Duodenal mucosa (tissue), 2 donors: Measurements from ENCODE around the gene POLR3F.
"Not testable (repeated sequence)": the region's sequence is repeated elsewhere in the genome, so short reads cannot be mapped to it uniquely, and the experiment has no call there.

Experiments
- H3K27ac ChIP-seq: one replicate; pipeline ENCODE4 v1.7.0; 2013; ENCODE audit warnings: low read depth, low read length
- H3K27me3 ChIP-seq, 2 donors: one replicate each; pipeline ENCODE4 v1.7.0; 2013; ENCODE audit warnings: low read length in 2 of 2, control low read depth in 1 of 2; ENCODE audit not compliant: insufficient read depth in 2 of 2, control insufficient read depth in 1 of 2
- H3K36me3 ChIP-seq, 2 donors: one replicate each; pipeline ENCODE4 v1.7.0; 2013; ENCODE audit warnings: low read length in 2 of 2, control low read depth in 1 of 2; ENCODE audit not compliant: insufficient read depth in 2 of 2, control insufficient read depth in 1 of 2
- H3K4me1 ChIP-seq, 2 donors: one replicate each; pipeline ENCODE4 v1.7.0; 2013; ENCODE audit warnings: low read length in 2 of 2, control low read depth in 1 of 2; ENCODE audit not compliant: insufficient read depth in 2 of 2, control insufficient read depth in 1 of 2
- H3K4me3 ChIP-seq, 2 donors: one replicate each; pipeline ENCODE4 v1.7.0; 2013; ENCODE audit warnings: low read length in 2 of 2, low read depth in 1 of 2
- H3K9ac ChIP-seq, 2 donors: one replicate each; pipeline ENCODE4 v1.7.0; 2013; ENCODE audit warnings: low read length in 2 of 2, low read depth in 1 of 2
- H3K9me3 ChIP-seq, 2 donors: one replicate each; pipeline ENCODE4 v1.7.0; 2013; ENCODE audit warnings: low read length in 2 of 2, control low read depth in 1 of 2; ENCODE audit not compliant: control insufficient read depth in 1 of 2

Gene POLR3F

GRCh38 chr20:18526761-18527160, 59.6 kb downstream of the POLR3F start:
- not testable (repeated sequence) for H3K4me3 ChIP-seq, H3K27ac ChIP-seq, H3K9ac ChIP-seq, H3K27me3 ChIP-seq, H3K4me1 ChIP-seq, H3K9me3 ChIP-seq
- peaks cover 55 to 81% of the 10 kb centered on the region in 2 donors for H3K36me3 ChIP-seq

DNA sequence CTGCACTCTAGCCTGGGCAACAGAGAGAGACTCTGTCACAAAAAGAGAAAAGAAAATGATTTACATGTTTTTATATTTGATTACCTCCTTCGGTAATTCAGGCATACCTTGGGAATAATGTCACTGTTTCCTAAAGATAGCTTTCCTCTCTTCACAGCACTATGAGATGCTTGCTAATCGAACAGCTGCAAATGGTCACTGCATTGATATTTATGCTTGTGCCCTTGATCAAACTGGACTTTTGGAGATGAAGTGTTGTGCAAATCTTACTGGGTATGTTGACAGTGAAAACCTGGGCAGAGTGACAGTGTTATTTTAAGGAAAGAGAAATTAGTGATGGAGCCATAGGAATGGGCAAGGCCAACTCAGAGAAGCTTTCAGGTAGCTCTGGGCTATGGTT, 60.1 kb downstream of the POLR3F start:
- Histone ChIP-seq H3K36me3 (peaks cover 55 to 81% of the 10 kb centered on the region in 2 donors), H3K4me1 (no peaks in the 10 kb centered on the region), H3K27ac (no peak overlapping the region), H3K9ac (no peak overlapping the region), H3K9me3 (no peaks in the 10 kb centered on the region), H3K27me3 (no peaks in the 10 kb centered on the region), H3K4me3 (no peak overlapping the region)

DNA sequence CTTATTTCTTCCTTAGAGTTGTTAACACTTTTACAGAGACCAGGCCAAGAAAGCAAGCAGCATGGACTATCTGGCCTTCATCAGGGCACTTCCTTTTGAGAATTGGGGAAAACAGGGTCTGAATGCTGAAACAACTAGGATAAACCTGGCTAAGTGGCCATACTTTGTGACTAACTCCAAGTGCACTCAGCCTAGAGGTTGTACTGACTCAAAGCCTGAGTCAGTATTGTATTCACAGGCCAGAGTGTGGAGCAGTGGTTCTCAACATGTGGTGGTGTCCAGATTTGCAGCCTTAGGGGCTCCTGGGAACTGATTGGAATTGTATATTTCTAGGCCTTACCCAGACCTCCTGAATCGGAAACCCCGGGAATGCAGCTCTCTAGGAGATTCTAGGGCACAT, 60.6 kb downstream of the POLR3F start:
- H3K36me3 ChIP-seq, result peaks cover 60 to 86% of the 10 kb centered on the region in 2 donors
- H3K27ac ChIP-seq, result no peak overlapping the region
- no peaks in the 10 kb centered on the region for H3K27me3 ChIP-seq
- no peaks in the 10 kb centered on the region for H3K9me3 ChIP-seq
- no peak overlapping the region for H3K4me3 ChIP-seq
- no peaks in the 10 kb centered on the region for H3K4me1 ChIP-seq
- H3K9ac ChIP-seq, result no peak overlapping the region

DNA sequence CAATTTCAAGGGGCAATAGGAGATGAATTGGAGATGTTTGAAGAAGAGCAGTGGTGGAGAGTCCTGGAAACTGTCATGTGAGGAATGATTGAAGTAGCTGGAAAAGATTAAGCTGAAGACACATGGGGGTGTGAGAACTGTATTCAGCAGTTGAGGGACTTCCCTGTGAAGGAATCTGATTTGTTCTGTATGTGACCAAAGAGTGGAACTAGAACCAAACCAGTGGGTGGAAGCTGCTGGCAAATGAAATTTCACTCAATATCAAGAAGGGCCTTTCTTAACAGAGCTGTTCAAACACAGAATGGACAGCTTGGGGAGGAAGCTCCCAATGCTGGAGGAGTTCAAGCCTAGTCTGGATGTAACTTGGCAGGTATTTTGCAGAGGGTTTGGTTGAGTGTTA, 61.9 kb downstream of the POLR3F start:
- H3K27ac ChIP-seq, result no peak overlapping the region
- no peaks in the 10 kb centered on the region for H3K9me3 ChIP-seq
- no peak overlapping the region for H3K4me3 ChIP-seq
- no peaks in the 10 kb centered on the region for H3K4me1 ChIP-seq
- H3K36me3 ChIP-seq, result peaks cover 65 to 96% of the 10 kb centered on the region in 2 donors
- H3K9ac ChIP-seq, result no peak overlapping the region
- H3K27me3 ChIP-seq, result no peaks in the 10 kb centered on the region

DNA sequence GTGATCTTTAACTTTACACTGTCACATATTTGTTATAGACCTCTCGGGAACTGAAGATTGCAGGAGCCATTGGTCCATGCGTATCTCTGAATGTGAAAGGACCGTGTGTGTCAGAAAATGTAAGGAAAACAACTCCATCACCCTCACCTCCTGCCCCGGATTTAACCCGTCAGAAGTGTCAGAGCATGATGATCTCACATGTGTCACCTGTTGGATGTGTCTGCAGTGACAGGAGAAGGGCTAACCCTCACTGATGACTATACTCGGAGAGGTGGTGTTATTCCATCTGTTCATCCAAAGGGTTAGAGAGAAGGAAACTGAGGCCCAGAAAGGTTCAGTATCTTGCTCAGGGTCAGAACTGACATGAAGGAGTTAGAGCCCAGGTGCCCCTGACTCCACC, 65.4 kb downstream of the POLR3F start:
- Histone ChIP-seq H3K27ac (no peak overlapping the region), H3K27me3 (no peaks in the 10 kb centered on the region), H3K9me3 (no peaks in the 10 kb centered on the region), H3K4me1 (no peaks in the 10 kb centered on the region), H3K36me3 (peaks cover 58 to 83% of the 10 kb centered on the region in 2 donors), H3K9ac (no peak overlapping the region), H3K4me3 (no peak overlapping the region)

DNA sequence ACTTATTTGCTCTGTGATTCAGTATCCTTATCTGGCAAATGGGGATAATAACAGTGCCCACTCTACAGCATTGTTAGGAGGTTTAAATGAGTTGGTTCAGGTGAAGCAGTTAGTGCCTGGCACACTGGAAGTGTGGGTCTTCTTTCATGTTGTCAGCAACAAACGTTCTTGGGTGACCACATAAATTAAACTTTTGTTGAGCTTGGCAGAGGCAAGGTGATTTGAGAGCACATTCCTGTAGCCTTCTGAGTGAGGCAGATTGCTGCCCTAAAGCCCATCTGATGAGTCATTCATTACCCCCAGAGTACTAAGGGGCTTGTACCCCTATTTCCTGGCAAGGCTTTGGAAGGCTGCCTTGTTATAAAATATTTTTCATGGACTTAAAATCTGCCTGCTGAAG, 66.3 kb downstream of the POLR3F start:
- Histone ChIP-seq H3K9ac (no peak overlapping the region), H3K4me1 (no peaks in the 10 kb centered on the region), H3K4me3 (no peak overlapping the region), H3K36me3 (peaks cover 50 to 80% of the 10 kb centered on the region in 2 donors), H3K27ac (no peak overlapping the region), H3K9me3 (no peaks in the 10 kb centered on the region), H3K27me3 (no peaks in the 10 kb centered on the region)

- Histone ChIP-seq H3K27ac (no peak overlapping the region), H3K27me3 (no peaks in the 10 kb centered on the region), H3K9me3 (no peaks in the 10 kb centered on the region), H3K9ac (no peak overlapping the region), H3K4me3 (no peak overlapping the region), H3K4me1 (no peaks in the 10 kb centered on the region), H3K36me3 (peaks cover 44 to 75% of the 10 kb centered on the region in 2 donors)
Measured at GRCh38 chr20:18533978-18534644, 66.9 kb downstream of the POLR3F start.
